Adrenal gland (tissue), 5 donors: Measurements from ENCODE around the gene ARV1.

Experiments used
- CTCF ChIP-seq, 6 experiments: fragments of 450-650 bp in 4 of 6; fragments of 200-600 bp in 2 of 6; sonication (generic) in 1 of 6; IDR thresholded peaks; 1 replicate in 5 of 6; 2 replicates in 1 of 6; pipeline versions ENCODE4 v1.5.1 to v1.8.0; 2016 to 2021; ENCODE audit warnings: antibody characterized with exemption in 6 of 6, mild to moderate bottlenecking in 2 of 6, moderate library complexity in 1 of 6
- POLR2A ChIP-seq, 2 donors: fragments of 450-650 bp; IDR thresholded peaks; one replicate each; pipeline ENCODE4 v1.6.1; 2017; ENCODE audit warnings: antibody characterized with exemption in 2 of 2, mild to moderate bottlenecking in 2 of 2, moderate library complexity in 1 of 2
- donor health status: DM: no; HTN: no; CAD: no.

- no peak for TF ChIP-seq CTCF (IDR thresholded peaks at IDR 0.05)
- no peak for TF ChIP-seq POLR2A (IDR thresholded peaks at IDR 0.05)
Measured at GRCh38 chr1:231013391-231014015, 34.6 kb downstream of the ARV1 start.
